GM12865 (cell line): ENCODE data around the gene RAB40B.

ENCODE experiments used
- DNase-seq: peaks from one replicate; pipeline ENCODE4 v3.0.0; 2010; ENCODE audit warnings: low read depth
- H3K4me3 ChIP-seq: 2 replicates; pipeline ENCODE4 v1.5.1; 2011; ENCODE audit warnings: mild to moderate bottlenecking, low read depth, low read length, control low read depth
- CTCF ChIP-seq: IDR thresholded peaks from 2 replicates; pipeline ENCODE4 v1.5.1; 2011; ENCODE audit warnings: low read length, control low read depth, low read depth, inconsistent platforms; ENCODE audit not compliant: insufficient read depth; ENCODE audit errors: missing control alignments

RAB40B gene

DNA sequence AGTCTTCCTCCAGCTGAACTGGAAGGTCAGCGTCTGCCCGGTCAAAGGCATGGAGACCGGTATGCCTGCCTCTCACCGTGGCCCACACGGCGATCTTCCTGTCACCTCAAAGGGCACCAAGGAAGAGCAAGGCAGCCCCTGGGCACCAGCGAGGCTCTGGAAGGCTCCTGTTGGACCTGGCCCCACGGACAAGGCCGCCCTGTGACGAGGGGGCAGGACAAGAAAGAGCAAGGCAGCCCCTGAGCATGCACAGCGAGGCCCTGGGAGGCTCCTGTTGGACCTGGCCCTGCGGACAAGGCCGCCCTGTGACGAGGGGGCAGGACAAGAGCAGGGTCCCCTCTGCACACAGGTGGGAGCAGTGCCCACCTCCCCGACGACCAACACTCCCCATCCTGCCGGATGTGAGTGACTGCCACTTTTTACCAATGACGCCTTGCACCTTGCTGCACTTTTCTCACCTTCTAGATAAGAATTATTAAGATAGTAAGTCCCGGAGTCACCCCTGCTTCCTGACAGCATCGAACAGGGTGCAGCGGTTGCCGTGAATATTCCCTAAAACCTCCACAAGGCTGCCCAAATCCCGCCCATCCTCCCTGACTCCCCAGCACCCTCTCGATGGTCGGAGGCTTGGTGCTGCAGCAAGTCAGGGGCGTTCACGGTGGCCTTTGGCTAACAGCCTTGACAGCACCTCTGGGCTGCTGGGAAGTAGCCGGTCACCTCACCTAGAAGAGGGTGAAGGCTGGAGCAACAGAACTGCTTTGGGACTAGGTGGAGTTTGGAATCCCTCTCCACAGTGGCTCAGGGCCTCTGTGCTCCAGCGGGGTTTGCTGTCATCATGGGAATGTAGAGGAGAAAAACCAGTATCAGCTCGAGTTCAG, 44.6 kb downstream of the RAB40B start:
- H3K4me3 ChIP-seq: no peak overlapping the region
- no peak for TF ChIP-seq CTCF
- no peak for DNase-seq

DNA sequence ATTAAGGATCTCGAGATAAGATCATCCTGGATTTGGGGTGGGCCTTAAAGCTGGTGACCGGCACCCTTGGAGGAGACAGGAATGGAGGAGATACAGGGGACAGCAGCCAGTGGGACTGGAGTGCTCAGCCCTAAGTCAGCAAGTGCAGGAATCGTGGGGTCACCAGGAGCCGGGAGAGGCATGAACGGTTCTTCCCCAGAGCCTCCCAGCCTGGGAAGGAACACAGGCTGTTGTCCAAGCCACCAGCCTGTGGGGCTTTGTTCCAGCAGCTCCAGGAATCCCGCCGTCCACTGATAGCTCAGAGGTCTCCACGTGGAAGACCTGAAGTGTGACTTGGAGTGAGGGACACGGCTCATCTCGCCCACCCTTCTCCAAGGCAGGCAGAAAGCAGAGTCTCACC, 47.8 kb downstream of the RAB40B start:
- no peak for TF ChIP-seq CTCF
- no peak for DNase-seq
- no peak overlapping the region for H3K4me3 ChIP-seq

DNA sequence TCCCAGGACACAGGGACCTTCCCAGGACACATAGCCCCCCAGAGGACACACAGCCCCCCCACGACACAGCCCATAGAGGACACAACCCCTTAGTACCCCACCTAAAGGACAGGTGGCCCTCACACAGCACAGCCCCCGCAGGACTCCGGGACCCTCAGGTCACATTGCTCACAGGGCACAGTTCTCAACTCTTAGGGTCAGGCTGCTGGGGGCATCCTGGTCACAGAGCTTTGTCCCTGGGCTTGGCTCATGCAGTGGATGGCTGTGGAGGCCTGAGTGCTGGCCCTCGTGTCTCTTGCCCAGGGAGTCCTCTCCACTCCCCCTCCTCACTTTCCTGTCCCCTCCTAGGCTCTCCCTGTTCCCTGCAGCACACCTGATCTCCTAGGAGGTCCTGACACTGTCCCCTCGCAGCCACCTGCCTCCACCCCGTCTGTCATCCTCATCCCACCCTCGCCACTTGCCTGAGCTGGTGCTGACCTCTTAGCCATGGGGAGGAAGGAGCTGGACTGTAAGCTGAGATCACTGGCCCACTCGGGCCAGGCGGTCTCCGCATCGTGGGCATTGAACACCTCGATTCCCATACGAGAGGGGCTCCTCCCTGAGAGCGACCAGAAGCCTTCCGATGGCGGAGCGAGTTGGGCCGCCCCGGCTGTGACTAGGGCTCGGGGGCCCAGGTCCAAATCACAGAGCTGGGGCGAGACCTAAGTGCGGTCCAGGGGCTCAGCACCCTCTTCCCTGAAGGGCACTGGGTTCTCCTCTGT, 48.8 kb downstream of the RAB40B start:
- no peak for TF ChIP-seq CTCF
- DNase-seq: no peak
- no peak overlapping the region for H3K4me3 ChIP-seq

- no peak for DNase-seq
- H3K4me3 ChIP-seq: peak overlapping the region; percentile 68
- no peak for TF ChIP-seq CTCF
These were observed 49.7 kb downstream of the RAB40B start for GRCh38 chr17:82648742-82649331.

DNA sequence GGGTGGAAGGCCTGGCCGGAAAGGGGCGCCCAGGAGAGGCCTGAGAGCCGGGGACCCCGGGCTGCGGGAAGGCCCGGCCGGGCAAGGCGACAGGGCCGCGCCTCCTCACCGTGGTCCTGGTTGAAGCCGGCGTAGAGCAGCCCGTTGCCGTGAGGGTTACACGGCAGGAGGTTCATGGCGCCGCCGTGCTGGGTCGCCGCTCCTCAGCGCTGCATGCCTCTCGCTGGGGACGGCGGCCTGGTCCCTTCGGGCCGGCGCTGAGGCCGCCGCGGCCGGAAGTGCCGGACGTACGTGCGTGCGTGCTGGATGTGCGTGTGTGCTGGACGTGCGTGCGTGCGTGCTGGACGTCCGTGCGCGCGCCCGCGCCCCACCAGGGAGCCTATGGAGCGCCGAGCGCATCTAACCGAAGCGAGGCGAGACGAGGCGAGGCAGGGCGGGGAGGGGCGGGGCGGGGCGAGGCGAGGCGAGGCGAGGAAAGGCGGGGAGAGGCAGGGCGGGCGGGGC, 50.3 kb downstream of the RAB40B start, which contains the start of gene WDR45B:
TSS of gene WDR45B (minus strand) at position 280 of the 504 bp plus-strand sequence. CDS start at position 176, 104 bp downstream.
- no peak for TF ChIP-seq CTCF
- peak; percentile 99 for DNase-seq
- H3K4me3 ChIP-seq: peak within 1 kb of the TSS; percentile 91

- peak overlapping the region; percentile 91 for H3K4me3 ChIP-seq
- peak; percentile 5 for TF ChIP-seq CTCF
- peak; percentile 36 for DNase-seq
These were observed 50.8 kb downstream of the RAB40B start for GRCh38 chr17:82647593-82648164.
